Measurements from ENCODE around the gene TLE1.

The TLE1 gene

DNA sequence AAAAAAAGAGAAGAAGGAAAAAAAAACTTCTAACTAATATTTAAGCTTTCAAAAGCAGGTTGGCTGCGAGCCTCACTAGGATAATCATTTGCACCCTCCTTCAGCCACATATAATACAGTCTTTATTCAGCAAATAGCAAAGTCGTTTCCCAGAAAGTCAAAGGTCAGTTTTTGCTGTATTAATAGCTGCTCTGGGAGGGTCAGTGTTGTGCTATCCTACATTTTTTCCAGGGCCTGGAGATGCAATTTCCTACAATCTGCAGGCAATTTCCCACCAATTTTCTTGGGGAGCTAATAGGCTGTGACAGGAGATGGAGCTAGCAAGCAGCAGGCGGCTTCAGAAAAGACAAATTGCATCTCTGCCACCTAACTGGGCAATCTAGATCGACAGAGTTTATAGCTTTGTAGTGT is 136.8 kb downstream of the TLE1 start:
- no peak overlapping the region for H3K27ac ChIP-seq (ENCODE audit: low read depth, low read length, poor library complexity, severe bottlenecking)
- no peaks in the 10 kb centered on the region for H3K9me2 ChIP-seq (ENCODE audit: low read depth, low read length)
- H4K20me1 ChIP-seq (ENCODE audit: insufficient read depth, low read length): no peaks in the 10 kb centered on the region
- no peaks in the 10 kb centered on the region for H3K9me3 ChIP-seq (ENCODE audit: low read length)
- no peaks in the 10 kb centered on the region for H3F3A ChIP-seq (ENCODE audit: insufficient read depth, low read length)
- no peaks in the 10 kb centered on the region for H3K4me1 ChIP-seq (ENCODE audit: insufficient read depth, low read length, severe bottlenecking)
- H3K4me3 ChIP-seq (ENCODE audit: low read depth, low read length, poor library complexity, severe bottlenecking): no peak overlapping the region
- H3K4me2 ChIP-seq (ENCODE audit: low read length): no peak overlapping the region
- no peak overlapping the region for H3K9ac ChIP-seq (ENCODE audit: low read length)
- no peaks in the 10 kb centered on the region for H3K27me3 ChIP-seq (ENCODE audit: insufficient read depth, low read length)
- H3K79me2 ChIP-seq (ENCODE audit: insufficient read depth, low read length): no peaks in the 10 kb centered on the region
- no peak overlapping the region for H2AFZ ChIP-seq (ENCODE audit: low read length)
- H3K36me3 ChIP-seq (ENCODE audit: insufficient read depth, low read length): no peaks in the 10 kb centered on the region
- TF ChIP-seq EZH2 (IDR thresholded peaks at IDR 0.05; ENCODE audit: borderline replicate concordance, low read length) (no peak), CTCF (IDR thresholded peaks at IDR 0.05; ENCODE audit: low read length) (no peak)

DNA sequence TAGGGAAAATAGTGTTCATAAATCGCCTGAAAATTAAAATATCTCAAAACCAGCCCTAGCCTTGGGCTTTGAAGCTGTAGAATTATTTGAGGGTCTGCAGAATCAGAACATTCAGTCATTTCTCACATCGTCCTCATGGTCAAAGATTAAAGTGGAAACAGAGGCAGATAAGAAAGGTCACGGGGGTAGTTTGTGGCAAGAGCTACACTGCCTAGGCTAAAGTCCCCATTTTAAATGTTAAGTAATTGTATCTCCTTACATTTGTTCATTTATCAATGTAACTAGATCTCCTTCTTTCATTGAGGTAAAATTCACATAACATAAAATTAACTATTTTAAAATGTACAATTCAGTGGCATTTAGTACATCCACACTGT is 139.2 kb downstream of the TLE1 start:
- H3K79me2 ChIP-seq (ENCODE audit: insufficient read depth, low read length): no peaks in the 10 kb centered on the region
- no peaks in the 10 kb centered on the region for H3K9me3 ChIP-seq (ENCODE audit: low read length)
- no peak overlapping the region for H3K27ac ChIP-seq (ENCODE audit: low read depth, low read length, poor library complexity, severe bottlenecking)
- no peaks in the 10 kb centered on the region for H4K20me1 ChIP-seq (ENCODE audit: insufficient read depth, low read length)
- H3K4me2 ChIP-seq (ENCODE audit: low read length): no peak overlapping the region
- H3K9ac ChIP-seq (ENCODE audit: low read length): no peak overlapping the region
- H3K36me3 ChIP-seq (ENCODE audit: insufficient read depth, low read length): no peaks in the 10 kb centered on the region
- H3K27me3 ChIP-seq (ENCODE audit: insufficient read depth, low read length): no peaks in the 10 kb centered on the region
- H2AFZ ChIP-seq (ENCODE audit: low read length): no peak overlapping the region
- no peak for TF ChIP-seq CTCF (IDR thresholded peaks at IDR 0.05; ENCODE audit: low read length)
- no peak for TF ChIP-seq EZH2 (IDR thresholded peaks at IDR 0.05; ENCODE audit: borderline replicate concordance, low read length)
- no peak overlapping the region for H3K4me3 ChIP-seq (ENCODE audit: low read depth, low read length, poor library complexity, severe bottlenecking)
- no peaks in the 10 kb centered on the region for H3K4me1 ChIP-seq (ENCODE audit: insufficient read depth, low read length, severe bottlenecking)
- no peaks in the 10 kb centered on the region for H3K9me2 ChIP-seq (ENCODE audit: low read depth, low read length)
- H3F3A ChIP-seq (ENCODE audit: insufficient read depth, low read length): no peaks in the 10 kb centered on the region

DNA sequence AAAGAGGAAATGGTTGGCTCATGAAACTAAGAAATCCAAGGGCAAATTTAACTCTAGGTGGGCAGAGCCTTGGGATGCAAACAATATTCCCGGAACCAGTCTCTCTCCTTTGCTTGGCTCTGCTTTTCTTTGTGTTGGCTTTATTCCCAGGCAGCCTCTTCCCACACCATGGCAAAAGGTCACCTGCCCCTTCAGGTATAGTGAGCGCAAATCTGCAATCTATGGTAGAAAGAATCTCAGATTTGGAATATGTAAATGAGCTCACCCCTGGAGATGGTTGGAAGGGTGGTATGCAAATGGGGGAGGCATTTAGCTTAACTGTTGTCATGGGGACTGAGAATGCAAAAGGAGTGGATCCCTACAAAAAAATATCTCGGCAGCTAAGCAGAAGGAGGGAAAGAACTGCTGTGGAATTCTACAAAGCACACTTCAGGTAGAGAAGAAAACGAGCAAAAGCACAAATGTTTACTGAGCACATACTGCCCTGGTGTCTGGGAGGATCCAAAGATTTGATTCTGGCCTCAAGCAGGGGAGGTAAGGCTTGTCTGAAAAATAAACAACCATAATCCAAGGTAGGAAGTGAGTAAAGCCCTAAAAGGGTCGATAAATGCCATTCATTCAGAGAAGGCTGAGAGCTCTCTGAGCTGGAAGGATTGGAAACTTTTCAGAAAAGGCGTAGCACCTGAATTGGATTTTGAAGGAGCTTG is 139.7 kb downstream of the TLE1 start:
- TF ChIP-seq CTCF (IDR thresholded peaks at IDR 0.05; ENCODE audit: low read length) (no peak), EZH2 (IDR thresholded peaks at IDR 0.05; ENCODE audit: borderline replicate concordance, low read length) (no peak)
- Histone ChIP-seq H3K9me3 (ENCODE audit: low read length) (no peaks in the 10 kb centered on the region), H3K9me2 (ENCODE audit: low read depth, low read length) (no peaks in the 10 kb centered on the region), H3K36me3 (ENCODE audit: insufficient read depth, low read length) (no peaks in the 10 kb centered on the region), H3K9ac (ENCODE audit: low read length) (no peak overlapping the region), H3K4me1 (ENCODE audit: insufficient read depth, low read length, severe bottlenecking) (no peaks in the 10 kb centered on the region), H3K27me3 (ENCODE audit: insufficient read depth, low read length) (no peaks in the 10 kb centered on the region), H3F3A (ENCODE audit: insufficient read depth, low read length) (no peaks in the 10 kb centered on the region), H4K20me1 (ENCODE audit: insufficient read depth, low read length) (no peaks in the 10 kb centered on the region), H3K79me2 (ENCODE audit: insufficient read depth, low read length) (no peaks in the 10 kb centered on the region), H3K4me3 (ENCODE audit: low read depth, low read length, poor library complexity, severe bottlenecking) (no peak overlapping the region), H3K4me2 (ENCODE audit: low read length) (no peak overlapping the region), H2AFZ (ENCODE audit: low read length) (no peak overlapping the region), H3K27ac (ENCODE audit: low read depth, low read length, poor library complexity, severe bottlenecking) (no peak overlapping the region)
